ENCODE measurements around the gene VPREB1.
"Not testable (repeated sequence)": the region's sequence is repeated elsewhere in the genome, so short reads cannot be mapped to it uniquely, and the experiment has no call there.

VPREB1 gene, protein sequence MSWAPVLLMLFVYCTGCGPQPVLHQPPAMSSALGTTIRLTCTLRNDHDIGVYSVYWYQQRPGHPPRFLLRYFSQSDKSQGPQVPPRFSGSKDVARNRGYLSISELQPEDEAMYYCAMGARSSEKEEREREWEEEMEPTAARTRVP

DNA sequence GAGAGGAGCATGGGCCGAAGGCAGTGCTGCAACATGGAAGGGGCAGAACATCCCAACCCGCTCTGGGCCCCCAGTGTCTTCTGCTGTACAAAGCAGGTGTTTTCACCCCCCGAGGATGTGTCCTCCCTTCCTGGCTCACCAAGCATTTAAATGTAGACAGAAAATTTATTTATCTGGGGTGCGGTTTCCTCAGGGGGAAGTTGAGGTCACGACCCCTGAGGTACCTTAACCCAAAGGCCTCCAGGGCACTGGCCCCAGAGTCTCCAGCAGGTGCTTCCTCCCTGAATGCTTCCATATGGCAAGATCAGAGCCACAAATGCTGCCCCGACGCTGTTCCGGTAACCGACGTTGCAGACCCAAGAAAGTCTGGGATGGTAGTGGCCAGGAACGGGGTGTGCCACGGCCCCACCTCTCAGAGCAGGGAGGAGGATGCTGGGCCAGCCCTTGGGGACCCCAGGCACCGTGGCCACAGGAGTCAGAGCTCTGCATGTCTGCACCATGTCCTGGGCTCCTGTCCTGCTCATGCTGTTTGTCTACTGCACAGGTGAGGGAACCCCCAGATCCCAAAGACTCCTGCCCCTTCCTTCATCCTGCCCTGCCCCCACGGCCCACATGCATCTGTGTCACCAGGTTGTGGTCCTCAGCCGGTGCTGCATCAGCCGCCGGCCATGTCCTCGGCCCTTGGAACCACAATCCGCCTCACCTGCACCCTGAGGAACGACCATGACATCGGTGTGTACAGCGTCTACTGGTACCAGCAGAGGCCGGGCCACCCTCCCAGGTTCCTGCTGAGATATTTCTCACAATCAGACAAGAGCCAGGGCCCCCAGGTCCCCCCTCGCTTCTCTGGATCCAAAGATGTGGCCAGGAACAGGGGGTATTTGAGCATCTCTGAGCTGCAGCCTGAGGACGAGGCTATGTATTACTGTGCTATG is at the start of gene VPREB1:
Gene VPREB1 (plus strand): TSS at position 471 of the 935 bp plus-strand sequence. CDS start 28 bp downstream, at position 499.
- DNase-seq (ENCODE audit: low read depth, low spot score), result no peak

- DNase-seq (ENCODE audit: low read depth, low spot score), result no peak
Observed at GRCh38 chr22:22194931-22195264, 49.7 kb upstream of the VPREB1 start.

GRCh38 chr22:22195265-22196017 is 49.1 kb upstream of the VPREB1 start:
- DNase-seq (ENCODE audit: low read depth, low spot score), result no peak

DNA sequence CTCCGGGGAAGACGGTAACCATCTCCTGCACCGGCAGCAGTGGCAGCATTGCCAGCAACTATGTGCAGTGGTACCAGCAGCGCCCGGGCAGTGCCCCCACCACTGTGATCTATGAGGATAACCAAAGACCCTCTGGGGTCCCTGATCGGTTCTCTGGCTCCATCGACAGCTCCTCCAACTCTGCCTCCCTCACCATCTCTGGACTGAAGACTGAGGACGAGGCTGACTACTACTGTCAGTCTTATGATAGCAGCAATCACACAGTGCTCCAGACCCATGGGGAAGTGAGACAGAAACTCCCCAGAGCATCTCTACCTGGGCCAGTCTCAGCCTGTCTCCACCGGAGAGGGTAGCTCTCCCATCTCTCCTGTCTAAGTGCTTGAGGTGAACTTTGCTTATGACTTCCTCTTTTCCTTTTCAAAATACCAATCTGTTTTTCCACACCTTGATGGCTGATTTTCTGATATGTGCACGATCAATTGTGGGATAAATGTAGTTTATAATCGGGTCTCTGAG is 48.5 kb upstream of the VPREB1 start:
- no peak for DNase-seq (ENCODE audit: low read depth, low spot score)

- DNase-seq (ENCODE audit: low read depth, low spot score), result no peak
Observed at GRCh38 chr22:22196833-22197477, 47.6 kb upstream of the VPREB1 start.

- no peak for DNase-seq (ENCODE audit: low read depth, low spot score)
Observed at GRCh38 chr22:22197993-22198402, 46.6 kb upstream of the VPREB1 start.

- no peak for DNase-seq (ENCODE audit: low read depth, low spot score)
Observed at GRCh38 chr22:22198751-22199150, 45.8 kb upstream of the VPREB1 start.

- DNase-seq (ENCODE audit: low read depth, low spot score), result no peak
Observed at GRCh38 chr22:22199634-22200033, 45.0 kb upstream of the VPREB1 start.

GRCh38 chr22:22200569-22201184 is 43.9 kb upstream of the VPREB1 start:
- no peak for DNase-seq (ENCODE audit: low read depth, low spot score)

- no peak for DNase-seq (ENCODE audit: low read depth, low spot score)
Observed at GRCh38 chr22:22201185-22201929, 43.2 kb upstream of the VPREB1 start.

DNA sequence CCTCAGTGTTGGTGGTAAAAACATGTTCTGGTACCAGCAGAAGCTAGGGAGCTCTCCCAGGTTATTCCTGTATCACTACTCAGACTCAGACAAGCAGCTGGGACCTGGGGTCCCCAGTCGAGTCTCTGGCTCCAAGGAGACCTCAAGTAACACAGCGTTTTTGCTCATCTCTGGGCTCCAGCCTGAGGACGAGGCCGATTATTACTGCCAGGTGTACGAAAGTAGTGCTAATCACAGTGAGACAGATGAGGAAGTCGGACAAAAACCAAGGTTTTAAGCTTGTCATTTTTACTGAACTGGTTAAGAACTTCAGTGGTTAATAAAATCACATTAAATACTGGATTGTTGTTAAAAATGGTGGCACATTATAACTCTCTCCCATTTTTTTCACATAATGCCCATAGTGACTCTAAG is 42.6 kb upstream of the VPREB1 start:
- no peak for DNase-seq (ENCODE audit: low read depth, low spot score)

GRCh38 chr22:22203048-22203971 is 41.3 kb upstream of the VPREB1 start:
- no peak for DNase-seq (ENCODE audit: low read depth, low spot score)

GRCh38 chr22:22207845-22208564 is 36.6 kb upstream of the VPREB1 start:
- DNase-seq (ENCODE audit: low read depth, low spot score), result no peak

DNA sequence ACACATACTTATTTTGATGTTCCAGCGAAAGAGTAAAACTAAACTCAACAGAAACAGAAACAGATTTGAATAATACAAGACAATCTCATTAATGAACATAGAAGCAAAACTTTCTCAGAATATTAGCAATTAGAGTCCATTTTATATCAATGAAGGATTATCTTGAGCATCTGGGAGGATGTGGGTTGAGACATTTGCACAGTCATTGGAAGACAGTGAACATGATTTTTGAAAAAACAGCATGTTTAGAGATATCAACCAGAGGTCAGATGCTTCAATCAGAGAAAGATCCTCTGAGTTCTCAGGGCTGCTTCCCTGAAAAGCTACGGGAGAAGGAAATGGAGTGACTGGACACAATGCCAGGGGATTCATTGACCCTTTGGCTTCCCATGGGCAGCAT is 35.9 kb upstream of the VPREB1 start:
- no peak for DNase-seq (ENCODE audit: low read depth, low spot score)

- DNase-seq (ENCODE audit: low read depth, low spot score), result not testable (repeated sequence)
Observed at GRCh38 chr22:22209080-22209640, 35.4 kb upstream of the VPREB1 start.

DNA sequence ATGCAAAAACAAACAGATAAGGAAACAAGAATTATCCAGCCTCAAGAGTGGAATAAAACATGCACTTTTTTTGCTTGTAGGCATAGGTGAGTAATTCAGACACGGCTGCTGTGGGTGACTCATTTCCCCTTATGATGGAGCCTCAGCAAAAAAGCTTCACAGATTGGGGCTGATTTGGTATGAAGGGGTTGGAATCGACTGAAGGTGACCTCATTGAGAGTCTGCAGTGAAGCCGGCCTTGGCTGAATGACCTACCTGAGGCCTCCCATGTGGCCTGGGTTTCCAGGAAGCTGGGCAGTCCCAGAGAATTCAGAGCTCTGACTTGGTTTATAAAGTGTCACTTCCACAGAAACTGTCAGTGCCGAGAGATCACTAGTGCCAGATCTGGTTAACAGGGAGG is 34.2 kb upstream of the VPREB1 start:
- no peak for DNase-seq (ENCODE audit: low read depth, low spot score)

- DNase-seq (ENCODE audit: low read depth, low spot score), result no peak
Observed at GRCh38 chr22:22210889-22211833, 33.4 kb upstream of the VPREB1 start.

Data from brain pericyte (primary cell).